Loucy (cell line): ENCODE measurements around the gene ADORA3.

Source experiments
- EZH2phosphoT487 ChIP-seq: fragments of 200-600 bp; IDR thresholded peaks from 2 replicates; pipeline ENCODE4 v1.6.1; 2018; ENCODE audit warnings: antibody characterized with exemption, mild to moderate bottlenecking, moderate library complexity, borderline replicate concordance
- TF ChIP-seq, protein P1 (sequence below): fragments of 200-600 bp; sonication (generic); conservative IDR thresholded peaks from 2 replicates; pipeline ENCODE4 v1.5.1; 2014; ENCODE audit warnings: mild to moderate bottlenecking, antibody characterized with exemption, low read length

DNA sequence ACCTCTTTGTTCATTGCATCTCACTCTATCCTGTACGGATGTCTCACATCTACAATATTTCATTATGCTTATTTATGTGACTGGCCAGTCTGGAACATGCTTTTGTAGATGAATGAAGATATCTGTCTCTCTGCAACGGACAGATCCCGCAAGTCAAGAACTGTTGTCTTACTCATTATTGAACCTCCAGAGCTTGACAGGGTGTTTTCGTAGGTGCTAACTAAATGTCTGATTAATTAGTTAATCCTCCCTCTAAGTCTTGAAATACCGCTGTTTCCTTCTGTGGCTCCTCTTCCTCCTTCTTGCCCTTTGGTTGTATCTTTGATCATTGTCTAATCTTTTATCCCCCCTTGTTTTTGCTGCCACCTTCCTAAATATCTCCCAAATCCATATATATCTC, 32.8 kb downstream of the ADORA3 start:
- TF ChIP-seq, protein P1, sequence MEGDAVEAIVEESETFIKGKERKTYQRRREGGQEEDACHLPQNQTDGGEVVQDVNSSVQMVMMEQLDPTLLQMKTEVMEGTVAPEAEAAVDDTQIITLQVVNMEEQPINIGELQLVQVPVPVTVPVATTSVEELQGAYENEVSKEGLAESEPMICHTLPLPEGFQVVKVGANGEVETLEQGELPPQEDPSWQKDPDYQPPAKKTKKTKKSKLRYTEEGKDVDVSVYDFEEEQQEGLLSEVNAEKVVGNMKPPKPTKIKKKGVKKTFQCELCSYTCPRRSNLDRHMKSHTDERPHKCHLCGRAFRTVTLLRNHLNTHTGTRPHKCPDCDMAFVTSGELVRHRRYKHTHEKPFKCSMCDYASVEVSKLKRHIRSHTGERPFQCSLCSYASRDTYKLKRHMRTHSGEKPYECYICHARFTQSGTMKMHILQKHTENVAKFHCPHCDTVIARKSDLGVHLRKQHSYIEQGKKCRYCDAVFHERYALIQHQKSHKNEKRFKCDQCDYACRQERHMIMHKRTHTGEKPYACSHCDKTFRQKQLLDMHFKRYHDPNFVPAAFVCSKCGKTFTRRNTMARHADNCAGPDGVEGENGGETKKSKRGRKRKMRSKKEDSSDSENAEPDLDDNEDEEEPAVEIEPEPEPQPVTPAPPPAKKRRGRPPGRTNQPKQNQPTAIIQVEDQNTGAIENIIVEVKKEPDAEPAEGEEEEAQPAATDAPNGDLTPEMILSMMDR, result no peak
- TF ChIP-seq EZH2phosphoT487, result no peak
